GM12878 (cell line): ENCODE results near the gene NUDT1.

Source experiments
- CBX3 ChIP-seq: fragments of 200-600 bp; sonication (generic); IDR thresholded peaks from 2 replicates; pipeline ENCODE4 v1.6.1; 2016; ENCODE audit warnings: low read depth, borderline replicate concordance
- CREB1 ChIP-seq: IDR thresholded peaks from 2 replicates; pipeline ENCODE4 v1.6.1; 2012; ENCODE audit warnings: low read depth, mild to moderate bottlenecking, inconsistent platforms
- CTCF ChIP-seq, 3 experiments: IDR thresholded peaks in 2 of 3; conservative IDR thresholded peaks in 1 of 3; 2 replicates each; pipeline ENCODE4 v1.5.1; 2011; ENCODE audit warnings: low read depth in 3 of 3, low read length in 3 of 3, mild to moderate bottlenecking in 3 of 3, control low read depth in 2 of 3, moderate library complexity in 2 of 3, inconsistent platforms in 1 of 3, mixed read lengths in 1 of 3; ENCODE audit not compliant: control insufficient read depth in 2 of 3, insufficient read depth in 1 of 3; ENCODE audit errors: extremely low read depth in 1 of 3
- EZH2 ChIP-seq: IDR thresholded peaks from 2 replicates; pipeline ENCODE4 v1.6.1; 2012; ENCODE audit warnings: low read depth, mild to moderate bottlenecking, control low read depth, inconsistent platforms, low read length, borderline replicate concordance; ENCODE audit not compliant: control insufficient read depth
- FOXM1 ChIP-seq: IDR thresholded peaks from 2 replicates; pipeline ENCODE4 v1.6.1; 2012; ENCODE audit warnings: low read depth, mild to moderate bottlenecking, inconsistent platforms, low read length, moderate library complexity
- MYB ChIP-seq: fragments of 150-350 bp; IDR thresholded peaks from 2 replicates; pipeline ENCODE4 v1.6.1; 2014; ENCODE audit warnings: mild to moderate bottlenecking, low read depth, low read length, borderline replicate concordance
- POLR2A ChIP-seq: IDR thresholded peaks from 2 replicates; pipeline ENCODE4 v1.6.1; 2011; ENCODE audit warnings: low read depth, mild to moderate bottlenecking, low read length
- POLR2AphosphoS5 ChIP-seq: IDR thresholded peaks from 2 replicates; pipeline ENCODE4 v1.6.1; 2011; ENCODE audit warnings: mild to moderate bottlenecking, low read length, inconsistent platforms
- SMAD5 ChIP-seq: IDR thresholded peaks from 2 replicates; pipeline ENCODE4 v1.6.1; 2016; ENCODE audit warnings: antibody characterized with exemption, low read depth
- USF2 ChIP-seq: IDR thresholded peaks from 2 replicates; pipeline ENCODE4 v1.6.1; 2011; ENCODE audit warnings: low read depth, low read length, improper control_type of control experiment, borderline replicate concordance
- TF ChIP-seq, protein P1 (sequence below): IDR thresholded peaks from 2 replicates; pipeline ENCODE4 v1.6.1; 2011; ENCODE audit warnings: low read depth, mild to moderate bottlenecking, low read length, moderate library complexity, borderline replicate concordance; ENCODE audit errors: extremely low read depth

DNA sequence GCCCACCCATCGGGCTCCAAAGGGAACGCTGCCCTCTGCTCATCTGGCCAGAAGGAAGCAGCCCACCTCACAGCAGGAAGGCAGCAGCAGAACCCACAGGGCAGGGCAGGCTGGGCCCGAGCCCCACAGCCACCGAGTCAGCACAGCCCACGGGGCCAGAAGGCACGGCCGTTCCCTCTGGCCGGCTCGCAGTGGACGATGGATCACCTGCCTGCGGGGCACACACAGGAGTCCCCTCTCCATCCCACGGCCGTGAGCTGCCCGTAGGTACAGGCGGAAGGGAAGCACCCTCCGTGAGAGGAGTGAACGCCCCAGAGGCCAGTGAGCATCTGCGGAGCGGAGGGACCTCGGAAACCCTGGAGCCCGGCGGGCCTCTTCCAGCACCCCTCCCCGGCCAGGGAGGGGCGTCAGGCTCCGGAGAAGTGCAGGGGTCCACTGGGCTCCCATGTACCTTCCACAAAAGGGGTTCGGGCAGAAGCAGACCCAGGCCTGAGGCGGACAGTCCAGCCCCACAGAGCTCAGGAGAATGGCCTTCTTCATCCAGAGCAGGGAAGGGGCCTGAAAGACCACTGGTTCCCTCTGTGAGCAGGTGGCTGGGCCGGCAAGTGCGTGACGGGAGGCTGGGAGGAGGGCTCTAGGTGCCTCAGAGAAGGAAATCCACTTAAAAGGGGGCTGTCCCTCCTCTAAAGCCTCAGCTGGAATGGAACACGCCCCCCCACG is 11.7 kb downstream of the NUDT1 start:
- no peak for TF ChIP-seq CREB1
- TF ChIP-seq MYB: no peak
- no peak for TF ChIP-seq CTCF (IDR thresholded peaks at IDR 0.05 in 2 of 3, conservative IDR thresholded peaks at IDR 0.05 in 1 of 3; ENCODE audit: control insufficient read depth in 2 of 3, extremely low read depth in 1 of 3, insufficient read depth in 1 of 3, low read depth in 3 of 3, low read length in 3 of 3)
- no peak for TF ChIP-seq FOXM1
- TF ChIP-seq, protein P1, sequence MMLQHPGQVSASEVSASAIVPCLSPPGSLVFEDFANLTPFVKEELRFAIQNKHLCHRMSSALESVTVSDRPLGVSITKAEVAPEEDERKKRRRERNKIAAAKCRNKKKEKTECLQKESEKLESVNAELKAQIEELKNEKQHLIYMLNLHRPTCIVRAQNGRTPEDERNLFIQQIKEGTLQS: no peak
- no peak for TF ChIP-seq USF2
- TF ChIP-seq CBX3: no peak
- no peak for TF ChIP-seq EZH2
- peak; percentile 23; the same call in 1 of the 2 replicates for TF ChIP-seq POLR2A
- no peak for TF ChIP-seq POLR2AphosphoS5
- TF ChIP-seq SMAD5: no peak
